HepG2 (cell line): ENCODE measurements around the gene TSC22D4. TPM values are rescaled to one million over a fixed set of nuclear protein-coding genes. Genes with fewer than 3 reads are reported as not detected.
A peak's percentile ranks its signal among the peaks of the same experiment; 100 is the strongest.

Experiments
- CREB1 ChIP-seq, 2 experiments: fragments of 450-650 bp in 1 of 2; IDR thresholded peaks; 2 replicates each; pipeline ENCODE4 v1.6.1; 2016 to 2017; ENCODE audit warnings: control low read depth in 1 of 2, mild to moderate bottlenecking in 1 of 2, missing compliant biosample characterization in 1 of 2, missing genetic modification characterization in 1 of 2
- HOMEZ ChIP-seq: IDR thresholded peaks from 2 replicates; pipeline ENCODE4 v1.6.1; 2016; ENCODE audit warnings: low read depth
- MXI1 ChIP-seq: IDR thresholded peaks from 3 replicates; pipeline ENCODE4 v1.6.1; 2012; ENCODE audit warnings: low read depth, low read length, inconsistent platforms, borderline replicate concordance
- NFE2L1 ChIP-seq: sonication (generic); formaldehyde crosslinking; IDR thresholded peaks from 2 replicates; pipeline ENCODE4 v1.4.0; 2020; ENCODE audit warnings: missing genetic modification reagents, mild to moderate bottlenecking, borderline replicate concordance
- POGZ ChIP-seq: sonication (generic); formaldehyde crosslinking; IDR thresholded peaks from 2 replicates; pipeline ENCODE4 v1.4.0; 2020; ENCODE audit warnings: mild to moderate bottlenecking, missing genetic modification reagents
- SALL2 ChIP-seq: sonication (generic); formaldehyde crosslinking; IDR thresholded peaks from 2 replicates; pipeline ENCODE4 v1.8.1; 2023; ENCODE audit warnings: mild to moderate bottlenecking, missing genetic modification reagents, inconsistent platforms
- TFDP1 ChIP-seq: IDR thresholded peaks from 2 replicates; pipeline ENCODE4 v1.6.1; 2016; ENCODE audit warnings: missing compliant biosample characterization, missing genetic modification reagents, borderline replicate concordance
- ZBTB25 ChIP-seq: IDR thresholded peaks from 2 replicates; pipeline ENCODE4 v1.6.1; 2018; ENCODE audit warnings: missing genetic modification reagents
- ZBTB4 ChIP-seq: sonication (generic); formaldehyde crosslinking; IDR thresholded peaks from 2 replicates; pipeline ENCODE4 v1.4.0; 2020; ENCODE audit warnings: missing genetic modification reagents, mild to moderate bottlenecking, borderline replicate concordance
- ZFP36L1 ChIP-seq: sonication (generic); formaldehyde crosslinking; IDR thresholded peaks from 2 replicates; pipeline ENCODE4 v1.8.0; 2022; ENCODE audit warnings: mild to moderate bottlenecking, missing genetic modification reagents, moderate library complexity
- ZNF383 ChIP-seq: sonication (generic); formaldehyde crosslinking; IDR thresholded peaks from 2 replicates; pipeline ENCODE4 v1.4.0; 2020; ENCODE audit warnings: missing genetic modification reagents, mild to moderate bottlenecking, borderline replicate concordance
- ZNF740 ChIP-seq: sonication (generic); formaldehyde crosslinking; IDR thresholded peaks from 2 replicates; pipeline ENCODE4 v1.4.0; 2020; ENCODE audit warnings: missing genetic modification reagents
- polyA plus RNA-seq, 8 experiments: library from polyadenylated mRNA; depleted of rRNA in 3 of 8; stranded (reverse) in 7 of 8; unstranded in 1 of 8; fragments of >200 nt; fragmentation: Illumina TruSeq in 4 of 8; extraction: Trizol in 4 of 8; gene quantifications; 2 replicates each; pipeline versions ENCODE4 v1.2.1 to v1.2.3, GENCODE V29; 2011 to 2016; ENCODE audit warnings: low read depth in 4 of 8, missing spikeins in 1 of 8, mixed read lengths in 1 of 8; ENCODE audit not compliant: insufficient read depth in 1 of 8
- total RNA-seq, 5 experiments: library from RNA; depleted of rRNA; stranded (reverse); fragments of >200 nt; fragmentation: Illumina TruSeq; extraction: Trizol; gene quantifications; 2 replicates each; pipeline ENCODE4 v1.2.3, GENCODE V29; 2016; ENCODE audit warnings: low read depth in 1 of 5
- TF ChIP-seq, protein P1 (sequence below): fragments of 450-650 bp; IDR thresholded peaks from 2 replicates; pipeline ENCODE4 v1.6.1; 2017; ENCODE audit warnings: mild to moderate bottlenecking
- TF ChIP-seq, protein P2 (sequence below): sonication (generic); formaldehyde crosslinking; IDR thresholded peaks from 2 replicates; pipeline ENCODE4 v1.4.0; 2020; ENCODE audit warnings: missing genetic modification reagents, borderline replicate concordance
- TF ChIP-seq, protein P3 (sequence below): sonication (generic); formaldehyde crosslinking; IDR thresholded peaks from 2 replicates; pipeline ENCODE4 v1.4.0; 2020; ENCODE audit warnings: mild to moderate bottlenecking, missing genetic modification reagents

Gene TSC22D4
- total and polyA plus RNA-seq, 2 of the 13 experiments (the other 11 are each of a cell fraction or from before 2014, with no cell fraction given): 7.7 to 8.7 TPM

GRCh38 chr7:100428967-100429636, 49.9 kb downstream of the TSC22D4 start (continued):
- TF ChIP-seq TFDP1: peak; percentile 97
- peak; percentile 75; the same call in 1 of the 3 replicates for TF ChIP-seq MXI1
- no peak for TF ChIP-seq NFE2L1 (CRISPR knock-in tag)
- 0 out of 2 replicates have a peak, but pooled peaks have one; percentile 5 for TF ChIP-seq ZBTB4 (CRISPR knock-in tag)
- TF ChIP-seq ZFP36L1 (CRISPR knock-in tag): peak; percentile 83
- TF ChIP-seq CREB1 (IDR thresholded peaks at IDR 0.05): peak; percentile 95
- TF ChIP-seq CREB1 (CRISPR knock-in tag; IDR thresholded peaks at IDR 0.05): peak; percentile 93
- TF ChIP-seq SALL2 (CRISPR knock-in tag): no peak; the same call in 1 of the 2 replicates
- TF ChIP-seq, protein P1, sequence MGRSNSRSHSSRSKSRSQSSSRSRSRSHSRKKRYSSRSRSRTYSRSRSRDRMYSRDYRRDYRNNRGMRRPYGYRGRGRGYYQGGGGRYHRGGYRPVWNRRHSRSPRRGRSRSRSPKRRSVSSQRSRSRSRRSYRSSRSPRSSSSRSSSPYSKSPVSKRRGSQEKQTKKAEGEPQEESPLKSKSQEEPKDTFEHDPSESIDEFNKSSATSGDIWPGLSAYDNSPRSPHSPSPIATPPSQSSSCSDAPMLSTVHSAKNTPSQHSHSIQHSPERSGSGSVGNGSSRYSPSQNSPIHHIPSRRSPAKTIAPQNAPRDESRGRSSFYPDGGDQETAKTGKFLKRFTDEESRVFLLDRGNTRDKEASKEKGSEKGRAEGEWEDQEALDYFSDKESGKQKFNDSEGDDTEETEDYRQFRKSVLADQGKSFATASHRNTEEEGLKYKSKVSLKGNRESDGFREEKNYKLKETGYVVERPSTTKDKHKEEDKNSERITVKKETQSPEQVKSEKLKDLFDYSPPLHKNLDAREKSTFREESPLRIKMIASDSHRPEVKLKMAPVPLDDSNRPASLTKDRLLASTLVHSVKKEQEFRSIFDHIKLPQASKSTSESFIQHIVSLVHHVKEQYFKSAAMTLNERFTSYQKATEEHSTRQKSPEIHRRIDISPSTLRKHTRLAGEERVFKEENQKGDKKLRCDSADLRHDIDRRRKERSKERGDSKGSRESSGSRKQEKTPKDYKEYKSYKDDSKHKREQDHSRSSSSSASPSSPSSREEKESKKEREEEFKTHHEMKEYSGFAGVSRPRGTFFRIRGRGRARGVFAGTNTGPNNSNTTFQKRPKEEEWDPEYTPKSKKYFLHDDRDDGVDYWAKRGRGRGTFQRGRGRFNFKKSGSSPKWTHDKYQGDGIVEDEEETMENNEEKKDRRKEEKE: no peak
- TF ChIP-seq ZNF383: peak; percentile 18; the same call in 1 of the 2 replicates
- TF ChIP-seq POGZ (CRISPR knock-in tag): no peak
- TF ChIP-seq, protein P2, sequence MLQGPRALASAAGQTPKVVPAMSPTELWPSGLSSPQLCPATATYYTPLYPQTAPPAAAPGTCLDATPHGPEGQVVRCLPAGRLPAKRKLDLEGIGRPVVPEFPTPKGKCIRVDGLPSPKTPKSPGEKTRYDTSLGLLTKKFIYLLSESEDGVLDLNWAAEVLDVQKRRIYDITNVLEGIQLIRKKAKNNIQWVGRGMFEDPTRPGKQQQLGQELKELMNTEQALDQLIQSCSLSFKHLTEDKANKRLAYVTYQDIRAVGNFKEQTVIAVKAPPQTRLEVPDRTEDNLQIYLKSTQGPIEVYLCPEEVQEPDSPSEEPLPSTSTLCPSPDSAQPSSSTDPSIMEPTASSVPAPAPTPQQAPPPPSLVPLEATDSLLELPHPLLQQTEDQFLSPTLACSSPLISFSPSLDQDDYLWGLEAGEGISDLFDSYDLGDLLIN (CRISPR knock-in tag): no peak
- TF ChIP-seq, protein P3, sequence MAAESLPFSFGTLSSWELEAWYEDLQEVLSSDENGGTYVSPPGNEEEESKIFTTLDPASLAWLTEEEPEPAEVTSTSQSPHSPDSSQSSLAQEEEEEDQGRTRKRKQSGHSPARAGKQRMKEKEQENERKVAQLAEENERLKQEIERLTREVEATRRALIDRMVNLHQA (CRISPR knock-in tag): no peak
- 0 out of 2 replicates have a peak, but pooled peaks have one; percentile 44 for TF ChIP-seq HOMEZ (CRISPR knock-in tag)
- peak; percentile 76 for TF ChIP-seq ZNF740 (CRISPR knock-in tag)
- no peak for TF ChIP-seq ZBTB25 (CRISPR knock-in tag)
